HUES64 (cell line): ENCODE measurements around the gene BICDL1.

Experiments
- H3K27ac ChIP-seq: 2 replicates; pipeline ENCODE4 v1.7.0; 2013; ENCODE audit warnings: low read depth, low read length, inconsistent platforms
- H3K27me3 ChIP-seq: 2 replicates; pipeline ENCODE4 v1.6.1; 2013; ENCODE audit warnings: mild to moderate bottlenecking, low read length; ENCODE audit not compliant: insufficient read depth
- H3K36me3 ChIP-seq: 2 replicates; pipeline ENCODE4 v1.6.1; 2013; ENCODE audit warnings: mild to moderate bottlenecking, low read length; ENCODE audit not compliant: insufficient read depth
- H3K4me1 ChIP-seq: 2 replicates; pipeline ENCODE4 v1.6.1; 2013; ENCODE audit warnings: mild to moderate bottlenecking, low read length, moderate library complexity; ENCODE audit not compliant: insufficient read depth
- H3K4me3 ChIP-seq: 2 replicates; pipeline ENCODE4 v1.5.1; 2013; ENCODE audit warnings: mild to moderate bottlenecking, low read length, moderate library complexity
- H3K9ac ChIP-seq: 2 replicates; pipeline ENCODE4 v1.6.1; 2013; ENCODE audit warnings: mild to moderate bottlenecking, low read depth, low read length
- H3K9me3 ChIP-seq: 2 replicates; pipeline ENCODE4 v1.6.1; 2013; ENCODE audit warnings: low read depth, low read length; ENCODE audit not compliant: insufficient read depth
- WGBS: fragments of 150-250, 120-280 bp; methylation state at CpG from one replicate; pipeline ENCODE4 v1.1.7; 2013; ENCODE audit warnings: missing lambda C conversion rate; 5-methylcytosine and 5-hydroxymethylcytosine counted together

Gene BICDL1

GRCh38 chr12:120102189-120103043 is 113.4 kb downstream of the BICDL1 start:
- WGBS = 94% methylated on average over 30 of the region's 30 CpGs
- no peak overlapping the region; the same call in 1 of the 2 replicates for H3K9ac ChIP-seq
- no peak overlapping the region for H3K4me3 ChIP-seq
- H3K27me3 ChIP-seq = no peaks in the 10 kb centered on the region
- peaks cover 27% of the 10 kb centered on the region for H3K36me3 ChIP-seq
- no peaks in the 10 kb centered on the region for H3K9me3 ChIP-seq
- peaks cover 4% of the 10 kb centered on the region; the same call in 1 of the 2 replicates for H3K4me1 ChIP-seq
- 0 out of 2 replicates have a peak overlapping the region, but pooled peaks have one; percentile 18 for H3K27ac ChIP-seq

DNA sequence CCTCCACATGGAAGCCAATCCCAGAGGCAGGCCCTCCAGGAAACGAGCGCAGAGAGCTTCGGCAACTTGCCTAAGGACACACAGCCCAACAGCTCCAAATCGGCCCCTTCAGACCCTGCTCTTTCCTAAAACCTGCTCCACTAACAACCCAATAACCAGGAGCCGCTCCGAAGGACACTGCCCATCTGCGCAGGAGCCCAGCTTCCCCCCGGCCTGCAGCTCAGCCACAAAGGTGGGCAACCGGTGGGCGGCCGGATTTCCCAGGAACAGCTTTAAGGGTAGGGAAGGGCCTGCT is 114.0 kb downstream of the BICDL1 start:
- Histone ChIP-seq H3K27ac (no peak overlapping the region), H3K36me3 (peaks cover 25% of the 10 kb centered on the region)
- WGBS = 91% methylated on average over 11 of the region's 11 CpGs

DNA sequence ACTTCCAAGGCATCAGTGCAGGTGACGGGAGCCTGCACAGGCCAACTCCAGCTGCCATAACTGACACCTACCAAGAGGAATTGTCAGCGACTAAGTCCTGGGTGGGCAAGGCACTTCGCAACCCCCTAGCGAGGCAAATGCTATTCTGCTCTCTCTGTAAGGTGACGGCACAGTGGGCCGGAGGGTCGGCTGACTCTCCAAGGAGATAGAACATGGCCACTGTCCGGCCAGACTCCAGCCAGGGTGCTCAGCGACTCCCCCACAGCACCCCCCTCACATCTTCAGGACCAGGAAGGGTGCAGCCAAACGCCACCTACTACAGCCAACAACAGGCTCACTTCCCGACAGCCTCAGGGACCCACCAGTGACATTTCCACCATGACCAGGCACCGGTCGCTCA is 114.3 kb downstream of the BICDL1 start:
- Histone ChIP-seq H3K36me3 (peaks cover 21% of the 10 kb centered on the region), H3K27me3 (no peaks in the 10 kb centered on the region), H3K4me1 (peaks cover 4% of the 10 kb centered on the region; the same call in 1 of the 2 replicates), H3K9ac (no peak overlapping the region), H3K27ac (no peak overlapping the region), H3K9me3 (no peaks in the 10 kb centered on the region), H3K4me3 (no peak overlapping the region)
- WGBS = 95% methylated on average over 13 of the region's 13 CpGs

More for the DNA sequence above, 114.0 kb downstream of the BICDL1 start:
- Histone ChIP-seq H3K27me3 (no peaks in the 10 kb centered on the region), H3K9me3 (no peaks in the 10 kb centered on the region), H3K9ac (no peak overlapping the region), H3K4me1 (peaks cover 4% of the 10 kb centered on the region; the same call in 1 of the 2 replicates), H3K4me3 (no peak overlapping the region)

DNA sequence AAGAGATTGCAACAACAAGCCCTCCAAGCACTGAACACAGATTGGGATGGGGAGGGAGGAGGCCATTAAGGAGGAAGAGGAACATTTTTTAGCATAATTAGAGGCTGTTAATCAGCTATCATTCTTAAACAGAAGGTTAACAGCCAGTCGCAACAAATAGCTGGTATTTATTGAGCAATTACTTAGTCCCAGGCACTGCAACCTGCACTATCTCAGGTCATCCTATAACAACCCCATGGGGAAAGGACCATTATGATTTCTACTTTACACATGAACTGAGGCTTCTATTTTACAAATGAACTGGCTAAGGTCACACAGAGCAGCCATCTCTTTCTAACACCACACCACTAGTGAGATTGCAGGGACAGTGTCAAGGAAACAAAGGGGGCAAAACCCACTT is 117.1 kb downstream of the BICDL1 start:
- Histone ChIP-seq H3K27me3 (no peaks in the 10 kb centered on the region), H3K4me3 (no peak overlapping the region), H3K9ac (no peak overlapping the region), H3K36me3 (peaks cover 10% of the 10 kb centered on the region), H3K27ac (no peak overlapping the region), H3K9me3 (no peaks in the 10 kb centered on the region), H3K4me1 (peaks cover 6% of the 10 kb centered on the region; the same call in 1 of the 2 replicates)
- 95% methylated on average over 1 of the region's 1 CpG for WGBS

DNA sequence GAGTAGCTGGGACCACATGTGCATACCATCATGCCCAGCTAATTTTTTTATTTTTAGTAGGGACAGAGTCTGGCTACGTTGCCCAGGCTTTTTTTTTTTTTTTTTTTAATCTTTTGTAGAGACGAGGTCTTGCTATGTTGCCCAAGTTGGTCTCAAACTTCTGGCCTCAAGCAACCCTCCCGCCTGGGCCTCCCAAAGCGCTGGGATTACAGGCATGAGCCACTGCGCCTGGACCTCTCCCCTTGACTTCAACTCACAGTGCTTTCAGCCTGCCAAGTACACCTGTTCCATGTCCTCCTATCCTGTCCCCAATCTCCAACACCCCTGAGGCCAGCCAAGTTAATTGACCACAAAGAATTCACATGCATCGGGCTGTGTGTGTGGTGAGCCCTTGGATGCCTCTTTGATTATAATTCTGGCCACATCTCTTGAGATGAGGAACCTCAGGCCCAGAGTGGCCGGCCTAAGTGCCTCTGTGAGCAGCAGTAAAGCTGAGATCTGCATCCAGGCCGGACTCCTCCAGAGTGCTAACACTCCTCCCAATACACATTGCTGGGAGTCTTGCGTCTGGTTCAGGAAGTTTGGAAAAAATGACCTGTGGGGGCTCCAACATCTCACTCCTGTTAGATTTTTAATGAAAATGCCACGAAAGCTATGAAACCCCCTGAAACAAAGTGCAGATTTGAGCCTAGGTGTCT is 120.7 kb downstream of the BICDL1 start:
- 89% methylated on average over 10 of the region's 10 CpGs for WGBS
- Histone ChIP-seq H3K4me1 (peaks cover 7% of the 10 kb centered on the region; the same call in 1 of the 2 replicates), H3K27ac (peak overlapping the region; percentile 64; the same call in 1 of the 2 replicates), H3K27me3 (no peaks in the 10 kb centered on the region), H3K9me3 (no peaks in the 10 kb centered on the region), H3K9ac (no peak overlapping the region), H3K4me3 (no peak overlapping the region), H3K36me3 (peaks cover 8% of the 10 kb centered on the region)

DNA sequence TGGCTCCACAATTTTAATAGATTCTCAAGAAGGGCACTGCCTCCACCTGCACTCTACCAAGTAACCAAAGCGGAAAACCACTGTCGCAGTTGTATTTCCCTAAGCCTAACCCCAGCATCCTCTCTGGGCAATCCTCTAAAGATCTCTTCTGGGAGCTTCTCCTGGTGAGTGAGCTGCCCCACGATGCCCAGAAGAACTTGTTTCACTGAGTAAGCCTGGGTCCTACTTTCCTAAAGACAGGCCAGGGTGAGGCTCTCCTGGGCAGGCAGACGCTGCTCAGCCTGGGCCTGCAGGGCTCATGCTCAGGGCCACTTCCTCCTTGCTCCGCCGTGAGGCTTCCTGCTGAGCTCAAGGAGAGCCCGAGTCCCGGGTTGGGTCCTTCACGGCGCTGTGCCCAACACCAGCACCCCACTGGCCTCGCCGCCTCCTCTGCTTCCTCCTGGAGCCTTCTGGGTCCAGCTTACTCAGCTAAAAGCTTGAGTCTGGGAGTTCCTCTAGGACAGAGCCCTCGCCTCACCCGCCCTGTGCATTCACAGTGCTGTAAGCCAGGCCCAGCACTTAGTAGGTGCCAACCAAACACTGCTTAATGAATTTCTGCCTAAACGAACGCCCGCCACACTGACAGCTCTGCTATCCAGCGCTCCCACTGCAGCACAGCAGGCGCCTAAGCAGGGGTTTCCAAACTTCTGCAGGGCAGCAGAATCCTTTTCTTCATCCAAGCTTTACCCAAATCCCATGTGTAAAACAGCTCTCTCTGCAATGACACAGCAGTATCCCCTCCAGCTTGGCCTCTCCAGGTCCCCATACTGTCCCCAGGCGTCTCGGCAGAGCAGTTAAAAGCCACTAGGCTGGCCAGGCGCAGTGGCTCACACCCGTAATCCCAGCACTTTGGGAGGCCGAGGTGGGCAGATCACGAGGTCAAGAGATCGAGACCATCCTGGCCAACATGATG is 121.8 kb downstream of the BICDL1 start:
- no peak overlapping the region for H3K4me3 ChIP-seq

DNA sequence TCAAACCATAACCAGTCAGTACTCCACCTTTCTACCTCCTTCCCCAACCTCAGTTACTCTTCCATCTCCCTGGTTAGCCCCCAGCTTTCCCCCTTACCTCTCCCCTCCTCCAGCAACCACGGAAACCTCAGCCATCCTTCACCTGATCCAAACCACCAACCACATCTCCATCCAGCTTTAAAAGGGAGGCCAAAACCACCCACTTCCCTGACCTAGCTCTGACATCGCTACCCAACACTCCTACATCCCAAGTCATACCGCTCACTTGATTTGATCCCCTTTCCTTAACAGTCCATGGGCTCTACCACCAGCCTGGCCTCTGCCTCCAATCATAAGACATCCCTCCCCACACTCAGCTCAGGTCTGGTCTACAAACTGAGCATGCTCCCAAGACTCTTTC is 126.0 kb downstream of the BICDL1 start:
- WGBS = 93% methylated on average over 3 of the region's 3 CpGs
- Histone ChIP-seq H3K4me1 (peaks cover 16% of the 10 kb centered on the region), H3K27me3 (no peaks in the 10 kb centered on the region), H3K4me3 (peak overlapping the region; percentile 92; the same call in 1 of the 2 replicates), H3K36me3 (peaks cover 12% of the 10 kb centered on the region), H3K9me3 (no peaks in the 10 kb centered on the region), H3K27ac (no peak overlapping the region), H3K9ac (peak overlapping the region; percentile 58; the same call in 1 of the 2 replicates)

More for the DNA sequence above, 121.8 kb downstream of the BICDL1 start:
- Histone ChIP-seq H3K27ac (peak overlapping the region; percentile 77), H3K36me3 (peaks cover 12% of the 10 kb centered on the region), H3K27me3 (no peaks in the 10 kb centered on the region), H3K9me3 (no peaks in the 10 kb centered on the region), H3K9ac (peak overlapping the region; percentile 27), H3K4me1 (peaks cover 10% of the 10 kb centered on the region; the same call in 1 of the 2 replicates)
- 72% methylated on average over 26 of the region's 26 CpGs for WGBS

GRCh38 chr12:120115692-120116440 is 126.8 kb downstream of the BICDL1 start:
- Histone ChIP-seq H3K9ac (peak overlapping the region; percentile 58), H3K36me3 (peaks cover 12% of the 10 kb centered on the region), H3K4me3 (peak overlapping the region; percentile 92), H3K4me1 (peaks cover 16% of the 10 kb centered on the region), H3K9me3 (no peaks in the 10 kb centered on the region), H3K27me3 (no peaks in the 10 kb centered on the region), H3K27ac (no peak overlapping the region)
- 21% methylated on average over 31 of the region's 31 CpGs for WGBS

GRCh38 chr12:120116441-120116791 is 127.4 kb downstream of the BICDL1 start, which contains the start of gene RAB35:
TSS of gene RAB35 (minus strand) at chr12:120116753. CDS start at chr12:120116650, 103 bp downstream.
- peaks cover 13% of the 10 kb centered on the region for H3K4me1 ChIP-seq
- peak within 1 kb of the TSS; percentile 94 for H3K27ac ChIP-seq
- no peaks in the 10 kb centered on the region for H3K9me3 ChIP-seq
- H3K27me3 ChIP-seq = no peaks in the 10 kb centered on the region
- peak within 1 kb of the TSS; percentile 92 for H3K4me3 ChIP-seq
- H3K36me3 ChIP-seq = peaks cover 12% of the 10 kb centered on the region
- peak within 1 kb of the TSS; percentile 72 for H3K9ac ChIP-seq
- under 1% methylated on average over 50 of the region's 50 CpGs for WGBS
